SU-DHL-6 (cell line): Measurements from ENCODE around the gene STIM2.

Experiments used
- EZH2phosphoT487 ChIP-seq: fragments of 200-600 bp; sonication (generic), shearing (Covaris generic); conservative IDR thresholded peaks from 2 replicates; pipeline ENCODE4 v1.6.1; 2018; ENCODE audit warnings: mild to moderate bottlenecking, antibody characterized with exemption, low read length, moderate library complexity, mixed read lengths
- TF ChIP-seq, protein P1 (sequence below): fragments of 200-600 bp; sonication (generic); IDR thresholded peaks from one replicate; pipeline ENCODE4 v1.5.1; 2017; ENCODE audit warnings: antibody characterized with exemption, mild to moderate bottlenecking, low read length, moderate library complexity; ENCODE audit not compliant: insufficient read depth, poor library complexity, severe bottlenecking

DNA sequence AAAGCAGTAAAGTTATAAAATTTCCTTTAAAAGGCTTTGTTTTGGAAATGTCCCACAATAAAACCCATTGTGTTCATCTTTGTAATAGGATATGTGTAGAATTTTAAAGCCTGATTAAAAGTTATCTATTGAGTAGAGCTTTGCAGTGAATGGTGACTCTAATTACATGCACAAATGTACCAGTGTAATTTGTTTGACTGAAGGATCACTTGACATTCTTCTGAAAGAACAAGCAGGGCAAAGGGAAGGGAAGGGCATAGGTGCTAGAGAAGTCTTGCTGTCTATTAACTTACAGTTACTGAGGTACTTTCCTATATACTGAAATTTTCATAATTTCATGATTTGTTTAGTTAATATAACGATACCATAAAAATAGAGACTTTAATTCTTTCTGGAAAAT, 70.8 kb downstream of the STIM2 start:
- TF ChIP-seq, protein P1, sequence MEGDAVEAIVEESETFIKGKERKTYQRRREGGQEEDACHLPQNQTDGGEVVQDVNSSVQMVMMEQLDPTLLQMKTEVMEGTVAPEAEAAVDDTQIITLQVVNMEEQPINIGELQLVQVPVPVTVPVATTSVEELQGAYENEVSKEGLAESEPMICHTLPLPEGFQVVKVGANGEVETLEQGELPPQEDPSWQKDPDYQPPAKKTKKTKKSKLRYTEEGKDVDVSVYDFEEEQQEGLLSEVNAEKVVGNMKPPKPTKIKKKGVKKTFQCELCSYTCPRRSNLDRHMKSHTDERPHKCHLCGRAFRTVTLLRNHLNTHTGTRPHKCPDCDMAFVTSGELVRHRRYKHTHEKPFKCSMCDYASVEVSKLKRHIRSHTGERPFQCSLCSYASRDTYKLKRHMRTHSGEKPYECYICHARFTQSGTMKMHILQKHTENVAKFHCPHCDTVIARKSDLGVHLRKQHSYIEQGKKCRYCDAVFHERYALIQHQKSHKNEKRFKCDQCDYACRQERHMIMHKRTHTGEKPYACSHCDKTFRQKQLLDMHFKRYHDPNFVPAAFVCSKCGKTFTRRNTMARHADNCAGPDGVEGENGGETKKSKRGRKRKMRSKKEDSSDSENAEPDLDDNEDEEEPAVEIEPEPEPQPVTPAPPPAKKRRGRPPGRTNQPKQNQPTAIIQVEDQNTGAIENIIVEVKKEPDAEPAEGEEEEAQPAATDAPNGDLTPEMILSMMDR, result no peak
- no peak for TF ChIP-seq EZH2phosphoT487
